ENCODE measurements around the gene LCP1.
"Not testable (repeated sequence)": the region's sequence is repeated elsewhere in the genome, so short reads cannot be mapped to it uniquely, and the experiment has no call there.

The LCP1 gene

DNA sequence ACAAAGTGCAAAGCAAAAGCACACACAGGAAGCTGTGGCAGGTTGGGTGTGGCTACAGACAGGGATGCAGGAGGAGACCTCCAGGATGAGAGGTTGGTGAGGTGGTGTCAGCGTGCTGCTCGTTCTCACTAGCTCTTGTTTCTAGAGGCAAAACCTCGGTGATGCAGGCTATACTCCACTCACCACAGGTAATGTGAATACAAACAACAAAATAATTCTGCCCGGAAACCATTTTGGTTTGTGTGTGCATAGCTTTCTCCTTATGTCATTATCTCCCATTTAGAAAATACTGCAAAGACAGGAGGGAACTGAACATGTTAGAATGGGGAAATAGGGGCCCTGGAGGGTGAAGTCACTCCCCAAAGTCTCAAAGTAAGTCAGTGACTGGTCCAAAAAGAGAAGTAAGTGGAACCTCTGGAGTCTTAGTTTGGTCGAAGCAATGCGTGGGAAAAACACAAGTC lies 9.4 kb downstream of the LCP1 start:
- H3K4me1 ChIP-seq (ENCODE audit: insufficient read depth, low read length) = peaks cover 8% of the 10 kb centered on the region
- no peak overlapping the region for H3K9ac ChIP-seq (ENCODE audit: low read depth, low read length)
- no peaks in the 10 kb centered on the region for H3K9me3 ChIP-seq (ENCODE audit: control insufficient read depth, insufficient read depth, low read length)
- H3K36me3 ChIP-seq (ENCODE audit: insufficient read depth, low read length) = no peaks in the 10 kb centered on the region

GRCh38 chr13:46171739-46172138 lies 10.2 kb downstream of the LCP1 start:
- H3K9me3 ChIP-seq (ENCODE audit: control insufficient read depth, insufficient read depth, low read length) = no peaks in the 10 kb centered on the region
- H3K4me1 ChIP-seq (ENCODE audit: insufficient read depth, low read length) = peaks cover 14% of the 10 kb centered on the region
- H3K36me3 ChIP-seq (ENCODE audit: insufficient read depth, low read length) = no peaks in the 10 kb centered on the region
- H3K9ac ChIP-seq (ENCODE audit: low read depth, low read length) = no peak overlapping the region

GRCh38 chr13:46171217-46171616 lies 10.8 kb downstream of the LCP1 start:
- no peak overlapping the region for H3K9ac ChIP-seq (ENCODE audit: low read depth, low read length)
- H3K9me3 ChIP-seq (ENCODE audit: control insufficient read depth, insufficient read depth, low read length) = no peaks in the 10 kb centered on the region
- H3K36me3 ChIP-seq (ENCODE audit: insufficient read depth, low read length) = no peaks in the 10 kb centered on the region
- peaks cover 14% of the 10 kb centered on the region for H3K4me1 ChIP-seq (ENCODE audit: insufficient read depth, low read length)

DNA sequence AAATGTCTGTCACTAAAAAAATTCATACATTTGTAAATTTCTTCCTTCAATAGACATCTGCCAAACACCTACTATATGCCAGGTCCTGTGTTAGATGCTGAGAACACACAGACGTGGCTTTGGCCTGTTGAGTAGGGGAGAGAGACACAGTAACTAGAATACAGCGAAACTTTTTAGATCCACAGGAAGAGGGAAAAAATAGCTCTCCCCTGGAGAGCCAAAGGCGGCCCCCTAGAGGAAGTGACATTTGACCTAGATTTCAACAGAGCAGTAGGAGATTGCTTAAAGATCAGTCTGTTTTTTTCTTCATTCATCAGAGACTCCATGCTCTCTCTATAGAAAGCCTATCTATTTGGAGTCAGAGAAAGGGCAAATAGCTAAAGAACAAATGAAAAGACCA lies 11.3 kb downstream of the LCP1 start:
- H3K4me1 ChIP-seq (ENCODE audit: insufficient read depth, low read length) = peaks cover 14% of the 10 kb centered on the region
- H3K36me3 ChIP-seq (ENCODE audit: insufficient read depth, low read length) = no peaks in the 10 kb centered on the region
- no peak overlapping the region for H3K9ac ChIP-seq (ENCODE audit: low read depth, low read length)
- no peaks in the 10 kb centered on the region for H3K9me3 ChIP-seq (ENCODE audit: control insufficient read depth, insufficient read depth, low read length)

- H3K4me1 ChIP-seq (ENCODE audit: insufficient read depth, low read length) = peaks cover 14% of the 10 kb centered on the region
- H3K36me3 ChIP-seq (ENCODE audit: insufficient read depth, low read length) = no peaks in the 10 kb centered on the region
- no peaks in the 10 kb centered on the region for H3K9me3 ChIP-seq (ENCODE audit: control insufficient read depth, insufficient read depth, low read length)
- no peak overlapping the region for H3K9ac ChIP-seq (ENCODE audit: low read depth, low read length)
These were observed 11.7 kb downstream of the LCP1 start for GRCh38 chr13:46170268-46170667.

DNA sequence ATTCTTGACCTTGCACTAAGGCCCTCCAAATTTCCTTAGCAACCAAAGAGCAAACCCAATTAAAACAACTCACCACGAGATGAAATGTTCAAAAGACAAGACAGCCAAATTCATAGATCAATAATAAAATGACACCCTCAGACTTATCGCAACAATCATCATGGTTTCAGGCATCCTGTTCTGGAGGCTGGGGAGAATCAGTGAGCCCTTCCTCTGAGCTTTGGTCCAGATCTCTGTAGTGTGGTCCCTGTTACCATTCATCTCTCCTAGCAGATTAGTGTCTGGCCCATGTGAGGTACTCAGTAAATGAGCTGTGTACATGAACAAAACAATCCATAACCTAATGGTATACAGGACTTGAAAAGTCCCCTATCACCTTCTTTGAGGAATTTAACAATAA lies 12.2 kb downstream of the LCP1 start:
- Histone ChIP-seq H3K9ac (ENCODE audit: low read depth, low read length) (no peak overlapping the region), H3K4me1 (ENCODE audit: insufficient read depth, low read length) (peaks cover 14% of the 10 kb centered on the region), H3K9me3 (ENCODE audit: control insufficient read depth, insufficient read depth, low read length) (no peaks in the 10 kb centered on the region), H3K36me3 (ENCODE audit: insufficient read depth, low read length) (no peaks in the 10 kb centered on the region)

DNA sequence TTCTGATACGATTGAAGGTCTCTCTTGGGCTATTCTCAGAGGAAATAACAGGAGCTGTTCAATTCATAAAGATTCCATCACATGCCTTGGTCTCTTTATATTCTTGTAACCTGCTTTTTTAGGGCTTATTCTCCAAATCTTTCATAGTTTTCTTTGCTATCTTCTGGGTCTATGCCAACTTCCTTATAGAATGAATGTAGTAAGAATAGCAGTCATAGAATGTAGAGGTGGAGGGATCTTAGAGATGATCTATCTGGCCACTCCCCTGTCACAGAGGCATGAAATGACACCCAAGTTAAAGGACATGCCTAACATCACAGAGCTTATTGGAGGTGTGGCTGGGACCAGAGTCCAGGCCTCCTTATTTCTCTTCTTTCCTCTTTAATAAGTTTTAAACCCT lies 13.2 kb downstream of the LCP1 start:
- Histone ChIP-seq H3K4me1 (ENCODE audit: insufficient read depth, low read length) (peaks cover 14% of the 10 kb centered on the region), H3K36me3 (ENCODE audit: insufficient read depth, low read length) (no peaks in the 10 kb centered on the region), H3K9ac (ENCODE audit: low read depth, low read length) (no peak overlapping the region), H3K9me3 (ENCODE audit: control insufficient read depth, insufficient read depth, low read length) (no peaks in the 10 kb centered on the region)

GRCh38 chr13:46168341-46168740 lies 13.6 kb downstream of the LCP1 start:
- 0 out of 2 replicates have a peak, but pooled peaks cover 3% of the 10 kb centered on the region for H3K9me3 ChIP-seq (ENCODE audit: control insufficient read depth, insufficient read depth, low read length)
- no peaks in the 10 kb centered on the region for H3K36me3 ChIP-seq (ENCODE audit: insufficient read depth, low read length)
- H3K4me1 ChIP-seq (ENCODE audit: insufficient read depth, low read length) = peaks cover 14% of the 10 kb centered on the region
- no peak overlapping the region for H3K9ac ChIP-seq (ENCODE audit: low read depth, low read length)

GRCh38 chr13:46166947-46167610 lies 14.9 kb downstream of the LCP1 start:
- peaks cover 14% of the 10 kb centered on the region for H3K4me1 ChIP-seq (ENCODE audit: insufficient read depth, low read length)
- H3K36me3 ChIP-seq (ENCODE audit: insufficient read depth, low read length) = no peaks in the 10 kb centered on the region
- 0 out of 2 replicates have a peak, but pooled peaks cover 3% of the 10 kb centered on the region for H3K9me3 ChIP-seq (ENCODE audit: control insufficient read depth, insufficient read depth, low read length)
- no peak overlapping the region for H3K9ac ChIP-seq (ENCODE audit: low read depth, low read length)

- Histone ChIP-seq H3K9ac (ENCODE audit: low read depth, low read length) (no peak overlapping the region), H3K9me3 (ENCODE audit: control insufficient read depth, insufficient read depth, low read length) (peaks cover 9% of the 10 kb centered on the region; the same call in 1 of the 2 replicates), H3K4me1 (ENCODE audit: insufficient read depth, low read length) (peaks cover 14% of the 10 kb centered on the region), H3K36me3 (ENCODE audit: insufficient read depth, low read length) (no peaks in the 10 kb centered on the region)
These were observed 15.8 kb downstream of the LCP1 start for GRCh38 chr13:46166224-46166584.

DNA sequence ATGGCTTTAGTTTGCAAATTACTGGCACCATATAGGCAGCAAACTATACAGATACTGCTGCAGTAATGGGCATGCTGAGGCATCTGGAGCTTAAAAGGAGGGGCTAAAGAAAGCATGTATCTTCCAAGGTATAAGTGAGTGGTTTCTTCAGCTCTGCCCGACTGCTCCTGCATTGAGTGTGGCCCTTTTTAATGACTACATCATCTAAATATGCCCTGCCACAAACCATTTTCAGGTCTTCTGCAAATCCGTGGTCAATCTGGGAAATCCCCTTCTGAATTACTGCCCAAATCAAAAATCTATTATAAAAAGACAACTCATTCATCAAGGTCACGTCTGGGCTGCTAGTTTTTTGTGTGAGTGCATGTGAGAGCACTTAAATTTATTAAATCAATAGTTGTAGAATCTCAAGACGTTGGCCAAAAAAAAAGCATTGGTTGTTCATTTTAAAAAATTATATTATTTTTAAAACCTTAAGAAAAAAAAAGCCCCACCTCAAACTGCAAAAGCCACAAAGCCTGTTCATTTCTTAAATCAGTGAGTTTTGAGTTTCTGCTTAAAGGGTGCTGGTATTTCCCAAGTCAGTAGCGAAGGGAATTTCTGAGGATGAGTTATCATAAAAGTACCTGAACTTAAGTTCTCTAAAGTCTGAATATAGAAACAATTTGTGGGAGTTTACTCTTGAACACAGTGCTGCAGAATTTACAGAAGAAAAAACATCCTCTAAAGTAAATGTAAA lies 16.3 kb downstream of the LCP1 start:
- Histone ChIP-seq H3K9ac (ENCODE audit: low read depth, low read length) (no peak overlapping the region), H3K9me3 (ENCODE audit: control insufficient read depth, insufficient read depth, low read length) (peaks cover 9% of the 10 kb centered on the region; the same call in 1 of the 2 replicates), H3K4me1 (ENCODE audit: insufficient read depth, low read length) (peaks cover 10% of the 10 kb centered on the region), H3K36me3 (ENCODE audit: insufficient read depth, low read length) (no peaks in the 10 kb centered on the region)

DNA sequence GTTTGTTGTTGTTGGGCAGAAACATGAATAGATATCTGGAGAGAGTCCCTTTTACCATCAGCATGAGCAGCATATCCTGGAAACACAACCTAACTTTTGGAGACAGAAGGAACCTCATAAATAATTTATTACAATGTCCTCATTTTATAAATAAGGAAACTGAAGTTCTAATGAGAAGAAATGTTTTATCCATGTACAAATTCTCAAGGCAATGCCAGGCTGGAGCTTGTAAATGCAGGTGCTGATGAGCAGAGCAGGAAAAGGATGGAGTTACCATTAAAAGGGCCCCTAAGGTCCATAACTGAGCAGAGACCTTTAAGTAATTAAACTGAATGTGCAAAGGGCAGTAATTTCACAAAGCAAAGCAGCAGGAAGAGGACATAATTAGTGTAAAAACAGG lies 17.3 kb downstream of the LCP1 start:
- H3K9ac ChIP-seq (ENCODE audit: low read depth, low read length) = no peak overlapping the region
- peaks cover 9% of the 10 kb centered on the region; the same call in 1 of the 2 replicates for H3K9me3 ChIP-seq (ENCODE audit: control insufficient read depth, insufficient read depth, low read length)
- H3K36me3 ChIP-seq (ENCODE audit: insufficient read depth, low read length) = no peaks in the 10 kb centered on the region
- peaks cover 6% of the 10 kb centered on the region for H3K4me1 ChIP-seq (ENCODE audit: insufficient read depth, low read length)

DNA sequence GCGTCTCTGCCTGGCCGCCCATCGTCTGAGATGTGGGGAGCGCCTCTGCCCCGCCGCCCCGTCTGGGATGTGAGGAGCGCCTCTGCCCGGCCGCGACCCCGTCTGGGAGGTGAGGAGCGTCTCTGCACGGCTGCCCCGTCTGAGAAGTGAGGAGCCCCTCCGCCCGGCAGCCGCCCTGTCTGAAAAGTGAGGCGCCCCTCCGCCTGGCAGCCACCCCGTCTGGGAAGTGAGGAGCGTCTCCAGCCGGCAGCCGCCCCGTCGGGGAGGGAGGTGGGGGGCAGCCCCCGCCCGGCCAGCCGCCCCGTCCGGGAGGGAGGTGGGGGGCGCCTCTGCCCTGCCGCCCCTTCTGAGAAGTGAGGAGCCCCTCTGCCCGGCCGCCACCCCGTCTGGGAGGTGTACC lies 19.2 kb downstream of the LCP1 start:
- not testable (repeated sequence) for H3K4me1 ChIP-seq (ENCODE audit: insufficient read depth, low read length); H3K36me3 ChIP-seq (ENCODE audit: insufficient read depth, low read length); H3K9me3 ChIP-seq (ENCODE audit: control insufficient read depth, insufficient read depth, low read length); H3K9ac ChIP-seq (ENCODE audit: low read depth, low read length)

DNA sequence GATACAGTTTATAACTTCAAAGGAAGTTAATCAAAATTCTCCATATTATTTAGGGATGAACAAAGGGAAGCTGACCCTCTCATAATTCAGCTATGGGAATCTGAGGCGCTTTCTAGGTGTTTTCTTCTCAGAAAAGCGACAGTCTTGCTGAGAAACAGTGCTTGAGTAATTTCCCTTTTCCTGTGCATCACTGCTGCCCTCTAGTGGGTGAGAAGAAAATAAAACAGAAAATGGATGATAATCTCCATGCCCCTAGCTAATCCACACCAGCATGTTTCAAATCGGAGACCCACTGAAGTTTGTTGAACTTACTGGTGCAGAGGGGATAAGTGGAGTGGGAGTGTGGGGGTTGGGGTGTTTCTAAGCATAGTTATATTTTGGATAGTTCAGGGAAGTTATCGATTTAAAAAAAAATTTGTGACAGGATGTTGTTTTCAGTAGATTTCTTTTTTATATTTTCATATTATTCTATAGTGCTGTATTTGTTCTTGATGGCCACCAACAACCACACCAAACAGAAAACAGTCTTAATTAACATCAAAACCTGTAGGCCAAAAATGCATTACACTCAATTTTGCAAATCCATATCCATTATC lies 21.4 kb downstream of the LCP1 start:
- H3K4me1 ChIP-seq (ENCODE audit: insufficient read depth, low read length) = no peaks in the 10 kb centered on the region
- peaks cover 9% of the 10 kb centered on the region; the same call in 1 of the 2 replicates for H3K9me3 ChIP-seq (ENCODE audit: control insufficient read depth, insufficient read depth, low read length)
- H3K9ac ChIP-seq (ENCODE audit: low read depth, low read length) = no peak overlapping the region
- no peaks in the 10 kb centered on the region for H3K36me3 ChIP-seq (ENCODE audit: insufficient read depth, low read length)

DNA sequence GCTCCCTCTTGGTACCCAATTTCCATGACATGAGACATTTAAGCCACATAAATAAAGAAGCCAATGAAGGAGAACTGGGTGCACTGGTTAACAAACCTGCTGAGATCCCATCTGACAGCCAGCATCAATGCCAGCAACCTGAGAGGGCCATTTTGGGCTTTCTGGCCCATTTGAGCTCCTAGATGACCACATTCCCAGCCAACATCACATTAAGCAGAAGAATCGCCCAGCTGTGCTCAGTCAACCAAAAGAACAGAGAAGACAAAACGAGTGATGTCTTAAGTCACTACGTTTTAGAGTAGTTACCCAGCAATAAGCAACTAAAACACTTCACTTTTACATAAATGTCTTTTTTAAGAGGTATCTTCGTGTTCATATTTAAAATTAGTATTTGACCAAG lies 21.9 kb downstream of the LCP1 start:
- H3K9me3 ChIP-seq (ENCODE audit: control insufficient read depth, insufficient read depth, low read length) = peaks cover 9% of the 10 kb centered on the region; the same call in 1 of the 2 replicates

More for the DNA sequence above, 21.9 kb downstream of the LCP1 start:
- Histone ChIP-seq H3K4me1 (ENCODE audit: insufficient read depth, low read length) (no peaks in the 10 kb centered on the region), H3K9ac (ENCODE audit: low read depth, low read length) (no peak overlapping the region), H3K36me3 (ENCODE audit: insufficient read depth, low read length) (no peaks in the 10 kb centered on the region)
